ENCODE results near the gene ZFAND3.

DNA sequence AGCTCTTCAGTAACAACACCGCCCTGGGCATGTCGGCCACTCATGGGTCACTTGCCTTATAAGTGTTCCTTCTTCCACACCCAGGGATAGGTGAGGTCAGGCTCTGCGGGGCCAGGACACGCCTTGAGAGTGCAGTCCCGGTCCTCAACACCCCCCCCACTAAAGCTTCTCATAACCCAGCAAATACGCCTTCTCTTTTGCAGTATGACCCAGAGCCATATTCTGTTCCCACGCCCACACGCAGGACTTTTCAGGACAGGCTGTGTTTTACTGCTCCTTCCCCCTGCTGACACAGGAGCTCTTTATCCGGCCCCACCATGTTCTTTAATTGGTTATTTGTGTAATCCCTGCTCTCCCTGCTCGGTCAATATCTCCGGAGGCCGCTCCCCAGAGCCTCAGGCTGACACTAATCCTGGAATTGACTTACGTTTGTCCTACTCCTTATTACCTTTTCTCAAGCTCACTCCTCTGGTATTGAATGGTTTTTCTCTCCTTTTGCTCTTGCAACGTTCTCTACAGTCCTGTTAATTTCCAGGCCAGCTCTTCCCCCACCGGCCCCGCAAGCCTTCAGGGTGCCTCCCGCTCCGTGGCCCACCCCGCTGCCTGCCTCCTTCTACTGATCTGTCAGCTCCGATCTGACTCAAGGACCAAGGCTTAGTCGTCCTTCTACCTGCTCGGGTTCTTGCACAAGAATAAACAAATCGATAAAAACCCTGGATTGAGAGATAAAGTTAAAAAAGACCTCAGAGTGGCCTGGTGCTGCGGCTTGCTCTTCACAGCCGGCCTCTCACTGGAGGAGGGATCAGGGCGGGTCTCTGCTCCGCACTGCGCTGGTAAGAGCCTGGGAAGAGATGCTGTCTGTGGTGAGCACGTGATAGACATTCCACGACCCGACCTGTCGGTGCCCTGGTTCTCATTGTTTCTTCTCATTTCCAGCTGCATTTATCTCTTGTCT is 357.5 kb downstream of the ZFAND3 start:
- TF ChIP-seq, protein P1, sequence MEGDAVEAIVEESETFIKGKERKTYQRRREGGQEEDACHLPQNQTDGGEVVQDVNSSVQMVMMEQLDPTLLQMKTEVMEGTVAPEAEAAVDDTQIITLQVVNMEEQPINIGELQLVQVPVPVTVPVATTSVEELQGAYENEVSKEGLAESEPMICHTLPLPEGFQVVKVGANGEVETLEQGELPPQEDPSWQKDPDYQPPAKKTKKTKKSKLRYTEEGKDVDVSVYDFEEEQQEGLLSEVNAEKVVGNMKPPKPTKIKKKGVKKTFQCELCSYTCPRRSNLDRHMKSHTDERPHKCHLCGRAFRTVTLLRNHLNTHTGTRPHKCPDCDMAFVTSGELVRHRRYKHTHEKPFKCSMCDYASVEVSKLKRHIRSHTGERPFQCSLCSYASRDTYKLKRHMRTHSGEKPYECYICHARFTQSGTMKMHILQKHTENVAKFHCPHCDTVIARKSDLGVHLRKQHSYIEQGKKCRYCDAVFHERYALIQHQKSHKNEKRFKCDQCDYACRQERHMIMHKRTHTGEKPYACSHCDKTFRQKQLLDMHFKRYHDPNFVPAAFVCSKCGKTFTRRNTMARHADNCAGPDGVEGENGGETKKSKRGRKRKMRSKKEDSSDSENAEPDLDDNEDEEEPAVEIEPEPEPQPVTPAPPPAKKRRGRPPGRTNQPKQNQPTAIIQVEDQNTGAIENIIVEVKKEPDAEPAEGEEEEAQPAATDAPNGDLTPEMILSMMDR (IDR thresholded peaks at IDR 0.05) = no peak
- TF ChIP-seq POLR2A (IDR thresholded peaks at IDR 0.05) = no peak
- no peak for TF ChIP-seq EP300 (IDR thresholded peaks at IDR 0.05)

Measured in upper lobe of left lung (tissue), 4 donors.